HG03135 (cell line): ENCODE data around the gene HDGF.

Source experiments
- ATAC-seq: cut with Tn5 transposase; IDR thresholded peaks from one replicate; pipeline ENCODE4 v1.9.1; 2021; ENCODE audit warnings: mild to moderate bottlenecking, moderate library complexity; ENCODE audit not compliant: unreplicated experiment

The HDGF gene

GRCh38 chr1:156726549-156727226 lies 24.8 kb downstream of the HDGF start:
- no peak for ATAC-seq

- ATAC-seq, result no peak
Observed at GRCh38 chr1:156725683-156726280, 25.7 kb downstream of the HDGF start.

GRCh38 chr1:156721535-156721934 lies 29.9 kb downstream of the HDGF start:
- ATAC-seq, result no peak

GRCh38 chr1:156721131-156721530 lies 30.3 kb downstream of the HDGF start:
- ATAC-seq, result no peak

GRCh38 chr1:156717351-156717750 lies 34.1 kb downstream of the HDGF start:
- no peak for ATAC-seq

GRCh38 chr1:156714830-156715229 lies 36.6 kb downstream of the HDGF start:
- no peak for ATAC-seq

GRCh38 chr1:156712626-156713025 lies 38.8 kb downstream of the HDGF start:
- no peak for ATAC-seq

- ATAC-seq, result no peak
Observed at GRCh38 chr1:156711011-156711817, 40.3 kb downstream of the HDGF start.

- no peak for ATAC-seq
Observed at GRCh38 chr1:156709757-156710489, 41.6 kb downstream of the HDGF start.

GRCh38 chr1:156709031-156709430 lies 42.4 kb downstream of the HDGF start:
- ATAC-seq, result no peak

GRCh38 chr1:156708218-156708661 lies 43.2 kb downstream of the HDGF start:
- no peak for ATAC-seq

GRCh38 chr1:156707417-156708217 lies 43.9 kb downstream of the HDGF start:
- no peak for ATAC-seq

- ATAC-seq, result no peak
Observed at GRCh38 chr1:156706657-156707416, 44.6 kb downstream of the HDGF start.

GRCh38 chr1:156705918-156706656 lies 45.4 kb downstream of the HDGF start:
- no peak for ATAC-seq

GRCh38 chr1:156705321-156705917 lies 46.1 kb downstream of the HDGF start, which contains the start of gene CRABP2:
CRABP2 (minus strand) TSS chr1:156705583; CDS start chr1:156705446, 137 bp downstream.
- no peak for ATAC-seq

GRCh38 chr1:156704930-156705320 lies 46.5 kb downstream of the HDGF start:
- ATAC-seq, result no peak

GRCh38 chr1:156704166-156704711 lies 47.2 kb downstream of the HDGF start:
- no peak for ATAC-seq

- ATAC-seq, result no peak
Observed at GRCh38 chr1:156703741-156704140, 47.7 kb downstream of the HDGF start.
